Ascending aorta (tissue), 2 donors: ENCODE data around the gene GPR68. TPM values are rescaled to one million over a fixed set of nuclear protein-coding genes. Genes with fewer than 3 reads are reported as not detected.

Experiments used
- DNase-seq, 2 donors: peaks; one replicate each; pipeline ENCODE4 v3.0.0-alpha.2; 2019; ENCODE audit warnings: low spot score in 2 of 2
- H3K27ac ChIP-seq, 2 donors: fragments of 200-600 bp; sonication (generic); one replicate each; pipeline ENCODE4 v1.5.1; 2016 to 2017; ENCODE audit warnings: mild to moderate bottlenecking in 1 of 2
- H3K27me3 ChIP-seq: fragments of 200-600 bp; sonication (generic); one replicate; pipeline ENCODE4 v1.5.1; 2017
- H3K36me3 ChIP-seq, 2 donors: fragments of 200-600 bp; sonication (generic); one replicate each; pipeline ENCODE4 v1.5.1; 2016
- H3K4me1 ChIP-seq, 2 donors: fragments of 200-600 bp; sonication (generic); one replicate each; pipeline ENCODE4 v1.5.1; 2016 to 2017; ENCODE audit warnings: mild to moderate bottlenecking in 1 of 2
- H3K4me3 ChIP-seq, 2 donors: fragments of 200-600 bp; sonication (generic); one replicate each; pipeline ENCODE4 v1.5.1; 2016 to 2017; ENCODE audit warnings: mild to moderate bottlenecking in 1 of 2
- H3K9me3 ChIP-seq, 2 donors: fragments of 200-600 bp; sonication (generic); one replicate each; pipeline ENCODE4 v1.5.1; 2016
- CTCF ChIP-seq, 3 experiments: fragments of 200-600 bp in 2 of 3; fragments of 450-650 bp in 1 of 3; sonication (generic) in 2 of 3; IDR thresholded peaks; one replicate each; pipeline ENCODE4 v1.5.1; 2016 to 2019; ENCODE audit warnings: antibody characterized with exemption in 3 of 3, mild to moderate bottlenecking in 1 of 3, moderate library complexity in 1 of 3
- intact Hi-C: fragments of 100-400 bp; cut with DNase I; formaldehyde crosslinking; loops from one replicate; pipeline ENCODE4 v1.15.1; 2023
- total RNA-seq: library from RNA; depleted of rRNA; stranded (reverse); fragments of >200 nt; gene quantifications from one replicate; pipeline ENCODE4 v1.1.0, GENCODE V29; 2016

The GPR68 gene
- total RNA-seq, 1 donor from 2014 or later, result not detected

DNA sequence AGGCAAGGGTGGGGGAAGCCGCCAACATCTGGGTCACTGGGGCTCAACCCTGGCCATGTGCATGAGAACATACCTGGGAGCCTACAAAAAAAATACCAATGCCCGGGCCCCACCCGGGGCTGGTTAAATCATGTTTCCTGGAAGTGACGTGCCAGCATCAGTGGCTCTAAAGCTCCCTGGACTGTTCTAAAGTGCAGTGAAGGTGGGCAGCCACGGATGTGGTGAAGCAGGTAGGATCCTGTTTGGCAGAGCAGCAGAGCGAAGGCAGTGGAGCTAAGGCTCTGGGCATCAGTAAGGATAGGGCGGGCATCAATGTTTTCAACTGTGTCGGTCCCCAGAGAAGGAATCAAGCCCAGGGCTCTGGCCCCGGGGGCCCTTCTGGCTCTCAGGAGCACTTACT lies 525 bp upstream of the GPR68 start:
- no peak for TF ChIP-seq CTCF (IDR thresholded peaks at IDR 0.05)
- H3K27me3 ChIP-seq, result no peaks in the 10 kb centered on the region
- H3K9me3 ChIP-seq, result no peaks in the 10 kb centered on the region
- H3K27ac ChIP-seq, result no peak overlapping the region
- intact Hi-C loops, result no loop called here
- DNase-seq, result no peak
- H3K36me3 ChIP-seq, result no peaks in the 10 kb centered on the region
- peak overlapping the region in 1 of 2 donors; percentile 9 for H3K4me3 ChIP-seq
- H3K4me1 ChIP-seq, result no peaks in the 10 kb centered on the region

DNA sequence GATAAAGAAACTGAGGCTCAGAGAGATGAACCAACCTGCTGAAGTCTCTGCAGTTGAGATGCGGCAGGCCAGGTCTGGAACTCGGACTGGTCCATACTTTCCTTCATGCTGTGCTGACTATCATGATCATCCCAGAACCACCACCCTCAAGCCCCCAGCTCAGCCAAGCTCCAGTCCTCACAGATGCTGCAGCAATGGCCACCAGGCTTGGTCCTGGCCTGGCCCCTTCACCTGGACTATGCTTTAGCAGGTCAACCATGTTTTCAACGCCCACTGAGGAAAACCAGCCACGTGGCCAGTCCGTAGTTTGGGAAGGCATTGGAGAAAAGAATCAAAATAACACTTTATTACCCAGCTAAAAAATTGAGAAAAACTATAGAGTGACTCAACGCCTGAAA lies 1.4 kb downstream of the GPR68 start:
- no peak for TF ChIP-seq CTCF (IDR thresholded peaks at IDR 0.05)
- Histone ChIP-seq H3K9me3 (peaks cover 0 to 5% of the 10 kb centered on the region in 2 donors), H3K27me3 (no peaks in the 10 kb centered on the region), H3K4me3 (no peak overlapping the region), H3K27ac (peak overlapping the region in 1 of 2 donors; percentile 22), H3K4me1 (no peaks in the 10 kb centered on the region), H3K36me3 (no peaks in the 10 kb centered on the region)
- no peak for DNase-seq
- intact Hi-C loops, result no loop called here

DNA sequence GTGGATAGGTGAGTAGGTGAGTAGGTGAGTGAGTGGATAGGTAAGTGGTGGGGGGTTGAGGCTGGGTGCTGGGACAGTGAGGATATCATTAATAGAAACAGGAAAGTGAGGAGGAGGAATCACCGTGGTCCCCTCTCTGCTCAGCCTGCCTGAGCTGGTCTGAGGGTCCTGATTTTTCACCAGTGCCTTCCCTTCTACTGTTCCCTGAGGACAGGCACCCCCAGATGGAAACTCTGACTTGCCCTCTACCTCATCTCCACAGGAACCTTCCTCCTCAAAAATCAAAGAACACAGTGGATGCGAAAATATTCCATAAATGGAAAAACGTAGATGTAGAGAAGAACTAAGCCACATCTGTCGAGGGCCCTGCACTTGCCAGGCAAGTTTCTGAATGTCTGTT lies 1.9 kb downstream of the GPR68 start:
- no peak for DNase-seq
- Histone ChIP-seq H3K4me1 (no peaks in the 10 kb centered on the region), H3K27me3 (no peaks in the 10 kb centered on the region), H3K27ac (peak overlapping the region in 1 of 2 donors; percentile 22), H3K9me3 (peaks cover 0 to 5% of the 10 kb centered on the region in 2 donors), H3K4me3 (no peak overlapping the region), H3K36me3 (no peaks in the 10 kb centered on the region)
- TF ChIP-seq CTCF (IDR thresholded peaks at IDR 0.05), result no peak
- intact Hi-C loops, result no loop called here

GRCh38 chr14:91241863-91242262 lies 2.6 kb downstream of the GPR68 start:
- H3K27ac ChIP-seq, result no peak overlapping the region
- TF ChIP-seq CTCF (IDR thresholded peaks at IDR 0.05), result no peak

DNA sequence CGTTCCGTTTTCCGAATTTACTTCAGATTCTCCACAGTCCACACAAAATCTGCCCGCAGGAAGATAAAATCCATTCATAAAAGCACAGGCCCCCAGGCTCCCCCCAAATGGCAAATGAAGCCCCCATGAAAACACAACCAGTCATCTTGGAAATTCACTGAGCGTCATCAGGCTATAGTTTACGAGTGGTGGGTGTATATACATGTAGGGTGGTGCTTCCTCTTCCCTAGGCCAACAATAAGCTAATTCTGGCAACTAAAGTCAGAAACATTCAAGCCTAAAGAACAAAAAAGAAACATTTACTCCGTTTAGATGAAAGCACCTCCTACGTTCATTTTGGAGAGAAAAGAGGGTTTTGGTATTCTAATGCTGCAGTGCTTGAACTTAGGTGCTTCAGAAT lies 5.8 kb downstream of the GPR68 start:
- H3K27me3 ChIP-seq, result no peaks in the 10 kb centered on the region
- H3K4me1 ChIP-seq, result no peaks in the 10 kb centered on the region
- H3K36me3 ChIP-seq, result no peaks in the 10 kb centered on the region
- no peak overlapping the region for H3K27ac ChIP-seq
- no peak overlapping the region for H3K4me3 ChIP-seq
- H3K9me3 ChIP-seq, result peaks cover 0 to 5% of the 10 kb centered on the region in 2 donors
- no peak for TF ChIP-seq CTCF (IDR thresholded peaks at IDR 0.05)
- intact Hi-C loops, result no loop called here
- no peak for DNase-seq

More at GRCh38 chr14:91241863-91242262, 2.6 kb downstream of the GPR68 start:
- H3K4me3 ChIP-seq, result no peak overlapping the region
- no peaks in the 10 kb centered on the region for H3K36me3 ChIP-seq
- DNase-seq, result no peak
- H3K4me1 ChIP-seq, result no peaks in the 10 kb centered on the region
- no peaks in the 10 kb centered on the region for H3K27me3 ChIP-seq
- intact Hi-C loops, result no loop called here
- H3K9me3 ChIP-seq, result peaks cover 0 to 5% of the 10 kb centered on the region in 2 donors

- Histone ChIP-seq H3K27ac (no peak overlapping the region), H3K4me1 (no peaks in the 10 kb centered on the region), H3K36me3 (no peaks in the 10 kb centered on the region), H3K27me3 (no peaks in the 10 kb centered on the region), H3K4me3 (no peak overlapping the region), H3K9me3 (peaks cover 0 to 5% of the 10 kb centered on the region in 2 donors)
- TF ChIP-seq CTCF (IDR thresholded peaks at IDR 0.05), result no peak
- intact Hi-C loops, result no loop called here
- DNase-seq, result no peak
Observed at GRCh38 chr14:91238085-91238484, 6.4 kb downstream of the GPR68 start.
